T-cell (primary cell): ENCODE measurements around the gene EPB41L4B. TPM values are rescaled to one million over a fixed set of nuclear protein-coding genes. Genes with fewer than 3 reads are reported as not detected.

ENCODE experiments used
- ATAC-seq, 4 experiments: fragments of 200-7000 bp in 3 of 4; fragments of 150-1000 bp in 1 of 4; cut with Tn5 transposase; replicated peaks in 1 of 4; 1 replicate in 3 of 4; 2 replicates in 1 of 4; pipeline ENCODE4 v1.10.0; 2021; ENCODE audit warnings: moderate library complexity in 3 of 4, mild to moderate bottlenecking in 2 of 4, moderate number of reproducible peaks in 1 of 4
- CTCF ChIA-PET, 2 donors: fragments of 300-600 bp; sonication (Branson Sonifier 250); formaldehyde crosslinking; loops; one replicate each; lab custom pipeline; 2022; ENCODE audit warnings: antibody characterized with exemption in 2 of 2; lab: Charles Lee
- POLR2A ChIA-PET, 2 donors: fragments of 300-600 bp; sonication (Branson Sonifier 250); formaldehyde crosslinking; loops; one replicate each; lab custom pipeline; 2022; ENCODE audit warnings: antibody characterized with exemption in 2 of 2; lab: Charles Lee
- DNase-seq, 35 experiments: peaks; one replicate each; pipeline versions ENCODE4 v3.0.0 to v3.0.0-alpha.2; 2013 to 2023
- H3K27ac ChIP-seq: one replicate; pipeline ENCODE4 v1.5.1; 2013; ENCODE audit warnings: low read length
- H3K27me3 ChIP-seq, 2 experiments: replicated peaks in 1 of 2; 1 replicate in 1 of 2; 2 replicates in 1 of 2; pipeline versions ENCODE4 v1.6.1 to v1.7.0; 2013; ENCODE audit warnings: low read length in 1 of 2, mixed read lengths in 1 of 2; ENCODE audit not compliant: control insufficient read depth in 2 of 2, insufficient read depth in 2 of 2; ENCODE audit errors: extremely low read depth in 1 of 2
- H3K36me3 ChIP-seq, 2 donors: 1 replicate in 1 of 2; 2 replicates in 1 of 2; pipeline versions ENCODE4 v1.6.1 to v1.7.0; 2013; ENCODE audit warnings: low read length in 1 of 2; ENCODE audit not compliant: control insufficient read depth in 2 of 2, insufficient read depth in 1 of 2; ENCODE audit errors: extremely low read depth in 1 of 2
- H3K4me1 ChIP-seq, 2 experiments: 1 replicate in 1 of 2; 2 replicates in 1 of 2; pipeline versions ENCODE4 v1.6.1 to v1.7.0; 2013; ENCODE audit warnings: low read length in 2 of 2, mixed read lengths in 1 of 2; ENCODE audit not compliant: insufficient read depth in 2 of 2, control insufficient read depth in 1 of 2; ENCODE audit errors: extremely low read depth in 1 of 2
- H3K4me3 ChIP-seq, 2 donors: 1 replicate in 1 of 2; 2 replicates in 1 of 2; pipeline versions ENCODE4 v1.5.1 to v1.7.0; 2013; ENCODE audit warnings: mild to moderate bottlenecking in 2 of 2, low read length in 1 of 2, moderate library complexity in 1 of 2; ENCODE audit not compliant: control insufficient read depth in 1 of 2; ENCODE audit errors: extremely low read depth in 1 of 2
- H3K9me3 ChIP-seq: 2 replicates; pipeline ENCODE4 v1.7.0; 2013
- H3K27ac Mint-ChIP-seq, 2 donors: one replicate each; pipeline ENCODE4 v1.8.0; 2020 to 2021; ENCODE audit warnings: mild to moderate bottlenecking in 2 of 2, mixed read lengths in 2 of 2
- H3K27me3 Mint-ChIP-seq, 2 donors: one replicate each; pipeline ENCODE4 v1.8.0; 2021 to 2022; ENCODE audit warnings: mixed read lengths in 2 of 2
- H3K36me3 Mint-ChIP-seq: one replicate; pipeline ENCODE4 v1.8.0; 2021; ENCODE audit warnings: mixed read lengths
- H3K4me1 Mint-ChIP-seq, 3 donors: one replicate each; pipeline ENCODE4 v1.8.0; 2020 to 2022; ENCODE audit warnings: mixed read lengths in 3 of 3, mild to moderate bottlenecking in 1 of 3
- H3K4me3 Mint-ChIP-seq, 3 donors: one replicate each; pipeline ENCODE4 v1.8.0; 2020 to 2022; ENCODE audit warnings: mild to moderate bottlenecking in 3 of 3, mixed read lengths in 3 of 3, moderate library complexity in 3 of 3
- H3K9me3 Mint-ChIP-seq, 3 donors: one replicate each; pipeline ENCODE4 v1.8.0; 2020 to 2022; ENCODE audit warnings: mixed read lengths in 3 of 3
- WGBS: methylation state at CpG from one replicate; pipeline ENCODE4 v1.1.5; 2013; ENCODE audit warnings: missing lambda C conversion rate; ENCODE audit not compliant: insufficient coverage; 5-methylcytosine and 5-hydroxymethylcytosine counted together
- total RNA-seq, 35 experiments: library from RNA in 6 of 35; stranded (reverse) in 6 of 35; fragments of 120-200 nt in 1 of 35; gene quantifications; one replicate each; pipeline versions ENCODE4 v1.2.1 to v1.2.4 and lab custom pipeline; 2013 to 2026

The EPB41L4B gene
- total RNA-seq, 5 donors from 2014 or later (not counting 1 experiment from before 2014, with no cell fraction given) = 0.16 to 0.26 (median 0.16) TPM; not detected in 2

DNA sequence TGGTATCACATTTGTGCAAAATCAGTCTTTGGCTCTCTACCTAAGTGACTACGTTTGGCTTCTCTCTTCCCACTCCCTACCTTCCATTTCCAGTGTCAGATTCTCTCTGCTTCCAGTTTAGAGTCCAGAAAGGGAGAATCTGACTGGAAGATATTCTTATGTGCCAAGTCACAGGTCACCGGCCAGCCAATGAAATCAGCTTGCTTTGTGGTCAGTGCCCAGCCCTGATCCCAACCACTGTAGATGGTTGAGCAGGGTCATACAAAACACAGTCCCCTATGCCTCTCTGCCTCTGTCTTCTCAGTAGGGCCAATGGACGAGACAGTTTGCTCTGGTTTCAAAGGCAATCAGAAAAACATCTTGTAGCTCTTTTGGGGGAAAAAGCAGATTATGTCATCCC, 15.6 kb upstream of the EPB41L4B start:
- DNase-seq (no peak), ATAC-seq (no peak)
- no peak overlapping the region for H3K27ac ChIP-seq
- no peak overlapping the region for H3K4me3 ChIP-seq
- H3K27ac Mint-ChIP-seq = no peak overlapping the region
- H3K4me1 Mint-ChIP-seq = no peaks in the 10 kb centered on the region
- H3K27me3 ChIP-seq = peaks cover 4 to 5% of the 10 kb centered on the region in 2 experiments
- no peaks in the 10 kb centered on the region for H3K36me3 Mint-ChIP-seq
- H3K36me3 ChIP-seq = no peaks in the 10 kb centered on the region
- POLR2A ChIA-PET = no interaction called here
- no peaks in the 10 kb centered on the region for H3K4me1 ChIP-seq
- H3K4me3 Mint-ChIP-seq = no peak overlapping the region
- CTCF ChIA-PET = no interaction called here
- no peaks in the 10 kb centered on the region for H3K9me3 Mint-ChIP-seq
- no peaks in the 10 kb centered on the region for H3K9me3 ChIP-seq
- WGBS = no CpG with 5 or more reads among the region's 3 CpGs
- H3K27me3 Mint-ChIP-seq = peaks cover 5 to 8% of the 10 kb centered on the region in 2 donors

DNA sequence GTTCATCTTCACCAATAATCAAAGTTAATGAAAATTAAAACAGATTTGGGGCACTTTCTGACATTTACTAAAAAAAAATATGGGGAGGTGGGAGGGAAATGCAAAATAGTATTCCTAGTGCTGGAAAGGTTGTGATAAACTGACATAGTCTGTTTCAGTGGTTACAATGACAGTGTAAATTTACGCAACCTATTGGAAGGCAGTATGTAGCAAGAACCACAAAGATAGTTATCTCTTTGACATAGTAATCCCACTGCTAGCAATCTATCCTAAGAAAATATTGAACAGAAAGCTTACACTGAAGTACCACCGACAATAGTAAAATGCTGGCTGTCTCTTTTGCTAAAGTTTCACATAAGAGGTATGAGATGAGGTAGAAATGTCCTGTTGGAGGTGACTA, 15.1 kb upstream of the EPB41L4B start:
- Mint-ChIP-seq H3K4me1 (no peaks in the 10 kb centered on the region), H3K27me3 (peaks cover 5 to 13% of the 10 kb centered on the region in 2 donors), H3K36me3 (no peaks in the 10 kb centered on the region), H3K9me3 (no peaks in the 10 kb centered on the region), H3K4me3 (no peak overlapping the region), H3K27ac (no peak overlapping the region)
- ATAC-seq = no peak
- DNase-seq = no peak
- H3K9me3 ChIP-seq = no peaks in the 10 kb centered on the region
- CTCF ChIA-PET = no interaction called here
- no peak overlapping the region for H3K4me3 ChIP-seq
- no peak overlapping the region for H3K27ac ChIP-seq
- POLR2A ChIA-PET = no interaction called here
- no peaks in the 10 kb centered on the region for H3K4me1 ChIP-seq
- H3K27me3 ChIP-seq = peaks cover 4 to 7% of the 10 kb centered on the region in 2 experiments
- H3K36me3 ChIP-seq = no peaks in the 10 kb centered on the region
- no CpG with 5 or more reads among the region's 2 CpGs for WGBS

DNA sequence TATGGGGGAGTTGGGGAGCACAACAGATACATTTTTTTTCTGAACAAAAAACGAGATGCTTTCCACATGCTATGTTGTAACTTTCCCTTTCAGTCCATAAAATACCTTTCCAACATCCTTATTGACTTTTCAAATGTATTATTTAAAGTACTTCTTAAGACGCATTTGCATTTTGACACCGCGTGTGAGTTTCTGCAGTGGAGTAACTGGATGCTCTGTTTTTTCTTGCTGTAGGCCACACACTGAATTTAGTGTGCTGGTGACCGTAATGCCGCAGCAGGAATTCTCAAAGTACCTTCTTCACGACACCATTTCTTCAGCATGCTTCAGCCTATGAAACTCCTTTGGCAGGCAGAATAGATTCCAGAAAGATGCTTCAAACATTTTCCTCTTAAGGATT, 14.3 kb upstream of the EPB41L4B start:
- peaks cover 4 to 8% of the 10 kb centered on the region in 2 experiments for H3K27me3 ChIP-seq
- Mint-ChIP-seq H3K9me3 (no peaks in the 10 kb centered on the region), H3K36me3 (no peaks in the 10 kb centered on the region), H3K4me1 (no peaks in the 10 kb centered on the region), H3K27ac (no peak overlapping the region), H3K27me3 (peaks cover 5 to 14% of the 10 kb centered on the region in 2 donors), H3K4me3 (no peak overlapping the region)
- H3K9me3 ChIP-seq = no peaks in the 10 kb centered on the region
- DNase-seq = no peak
- POLR2A ChIA-PET = no interaction called here
- H3K4me1 ChIP-seq = no peaks in the 10 kb centered on the region
- CTCF ChIA-PET = no interaction called here
- no peak for ATAC-seq
- H3K36me3 ChIP-seq = no peaks in the 10 kb centered on the region
- H3K27ac ChIP-seq = no peak overlapping the region
- WGBS = no CpG with 5 or more reads among the region's 7 CpGs
- H3K4me3 ChIP-seq = no peak overlapping the region

DNA sequence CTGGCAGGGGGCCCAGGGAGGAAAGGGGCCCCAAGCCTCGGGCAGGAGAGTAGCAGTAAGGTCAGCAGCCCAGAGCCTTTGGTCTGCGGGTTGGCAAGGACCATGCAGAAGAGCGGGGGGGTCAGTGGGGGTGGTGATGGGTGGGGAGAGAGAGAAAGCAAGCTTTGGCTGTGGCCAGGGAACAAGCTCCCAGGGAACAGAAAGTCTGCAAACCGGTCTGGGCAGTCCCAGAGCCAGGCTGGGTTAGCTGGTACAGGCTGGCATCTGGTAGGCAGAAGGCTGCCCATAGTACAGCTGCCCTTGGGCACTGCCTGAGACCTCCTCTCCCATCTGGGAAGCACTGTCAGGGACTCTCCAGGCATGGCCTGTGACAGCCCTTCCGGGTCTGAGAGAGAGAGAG, 10.5 kb upstream of the EPB41L4B start:
- no peaks in the 10 kb centered on the region for H3K36me3 ChIP-seq
- ChIA-PET POLR2A (no interaction called here), CTCF (no interaction called here)
- H3K9me3 ChIP-seq = no peaks in the 10 kb centered on the region
- peaks cover 4 to 20% of the 10 kb centered on the region in 2 experiments for H3K27me3 ChIP-seq
- H3K4me3 Mint-ChIP-seq = no peak overlapping the region
- no peaks in the 10 kb centered on the region for H3K9me3 Mint-ChIP-seq
- H3K36me3 Mint-ChIP-seq = no peaks in the 10 kb centered on the region
- H3K27ac Mint-ChIP-seq = no peak overlapping the region
- H3K4me3 ChIP-seq = no peak overlapping the region
- DNase-seq = no peak
- no peaks in the 10 kb centered on the region for H3K4me1 ChIP-seq
- no peak overlapping the region for H3K27ac ChIP-seq
- H3K27me3 Mint-ChIP-seq = peaks cover 17 to 26% of the 10 kb centered on the region in 2 donors
- 67% methylated on average over 4 of the region's 5 CpGs for WGBS
- no peaks in the 10 kb centered on the region for H3K4me1 Mint-ChIP-seq
- ATAC-seq = no peak

DNA sequence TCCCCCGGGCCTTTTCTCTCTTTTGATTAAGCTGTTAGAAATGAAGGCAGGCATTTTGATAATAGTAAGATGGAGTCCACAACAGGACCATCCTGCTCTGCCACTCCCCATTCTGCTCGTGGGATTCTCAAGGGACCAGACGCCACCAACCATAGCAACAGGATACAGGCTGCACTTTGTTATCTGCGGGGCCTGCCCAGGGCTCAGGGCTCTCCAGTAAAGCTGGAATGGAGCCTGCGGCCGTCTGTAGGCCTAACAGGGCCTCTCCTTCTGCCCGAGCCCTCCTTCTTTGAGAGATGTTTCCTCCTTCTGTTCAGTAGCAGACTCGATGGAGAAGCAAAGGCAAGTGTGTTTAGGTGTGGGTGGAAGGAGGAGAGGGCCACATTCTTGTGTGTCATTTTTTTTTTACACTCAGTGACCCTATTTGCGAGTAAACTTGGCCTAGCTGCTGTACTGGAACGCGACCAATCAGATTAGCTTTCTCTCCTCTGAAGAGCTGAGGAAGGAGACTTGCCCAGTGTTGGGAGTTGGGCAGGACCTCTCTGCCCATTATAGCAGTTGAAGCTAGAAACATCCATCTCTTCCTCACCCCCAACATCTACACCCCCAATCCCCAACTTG, 8.9 kb upstream of the EPB41L4B start:
- 72% methylated on average over 4 of the region's 11 CpGs for WGBS
- H3K4me3 ChIP-seq = no peak overlapping the region
- H3K4me1 ChIP-seq = no peaks in the 10 kb centered on the region
- H3K36me3 ChIP-seq = no peaks in the 10 kb centered on the region
- Mint-ChIP-seq H3K4me3 (no peak overlapping the region), H3K9me3 (no peaks in the 10 kb centered on the region), H3K36me3 (no peaks in the 10 kb centered on the region), H3K4me1 (no peaks in the 10 kb centered on the region), H3K27me3 (peaks cover 16 to 26% of the 10 kb centered on the region in 2 donors), H3K27ac (no peak overlapping the region)
- peaks cover 0 to 20% of the 10 kb centered on the region in 2 experiments for H3K27me3 ChIP-seq
- CTCF ChIA-PET = interaction anchor here in 1 of 2 donors (0.6 to 0.7 kb wide), 2 partner anchors 8 to 63 kb away, joined by 3 to 6 read pairs; no protein-coding TSS in a partner anchor
- no peak for DNase-seq
- no peak overlapping the region for H3K27ac ChIP-seq
- POLR2A ChIA-PET = no interaction called here
- no peaks in the 10 kb centered on the region for H3K9me3 ChIP-seq
- ATAC-seq = no peak

DNA sequence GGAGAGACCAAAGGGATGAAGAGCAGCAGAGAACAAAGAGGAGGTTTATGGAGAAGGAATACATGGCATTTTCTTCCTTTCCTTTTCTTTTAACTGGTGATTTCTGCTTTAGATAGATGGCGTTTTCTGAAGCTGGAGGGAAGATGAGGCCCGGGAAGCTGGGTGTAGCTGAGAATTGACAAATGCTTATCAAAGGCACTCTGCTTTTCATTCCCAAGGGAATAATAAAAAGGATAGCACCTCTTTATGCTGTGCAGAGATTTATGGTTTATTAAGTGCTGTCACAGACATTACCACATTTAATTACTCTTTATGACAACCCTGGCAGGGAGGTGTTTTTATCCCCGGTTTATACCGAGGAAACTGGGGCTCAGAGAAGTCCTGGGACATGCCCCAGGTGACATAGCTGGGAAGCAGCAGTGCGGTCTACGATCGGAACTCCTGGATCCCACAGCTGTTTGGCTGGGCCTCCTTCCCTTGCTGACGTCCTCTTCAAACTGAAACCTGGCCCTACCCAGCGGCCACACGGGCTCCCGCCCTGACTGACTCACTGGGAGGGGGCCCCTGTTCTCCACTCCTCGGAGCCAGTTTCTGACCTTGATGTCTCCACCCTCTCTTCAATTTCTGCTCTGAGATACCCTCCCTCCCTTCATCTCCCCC, 8.2 kb upstream of the EPB41L4B start:
- Histone ChIP-seq H3K27me3 (peaks cover 0 to 20% of the 10 kb centered on the region in 2 experiments), H3K4me3 (no peak overlapping the region), H3K9me3 (no peaks in the 10 kb centered on the region), H3K4me1 (no peaks in the 10 kb centered on the region), H3K27ac (no peak overlapping the region), H3K36me3 (no peaks in the 10 kb centered on the region)
- ATAC-seq (no peak), DNase-seq (no peak)
- POLR2A ChIA-PET = interaction anchor here in 1 of 2 donors (0.7 kb wide), 1 partner anchor 1974 kb away, joined by 3 read pairs; no protein-coding TSS in a partner anchor
- CTCF ChIA-PET = interaction anchor here in 1 of 2 donors (0.6 to 0.7 kb wide), 2 partner anchors 9 to 64 kb away, joined by 3 to 6 read pairs; no protein-coding TSS in a partner anchor
- H3K4me1 Mint-ChIP-seq = no peaks in the 10 kb centered on the region
- H3K9me3 Mint-ChIP-seq = no peaks in the 10 kb centered on the region
- no peak overlapping the region for H3K27ac Mint-ChIP-seq
- no peak overlapping the region for H3K4me3 Mint-ChIP-seq
- H3K36me3 Mint-ChIP-seq = no peaks in the 10 kb centered on the region
- H3K27me3 Mint-ChIP-seq = peaks cover 16 to 29% of the 10 kb centered on the region in 2 donors
- WGBS = 76% methylated on average over 5 of the region's 12 CpGs
